GM18520 (cell line): ENCODE results near the gene PDE2A.

ENCODE experiments used
- ATAC-seq: cut with Tn5 transposase; IDR thresholded peaks from one replicate; pipeline ENCODE4 v1.9.1; 2021; ENCODE audit not compliant: unreplicated experiment

The PDE2A gene

DNA sequence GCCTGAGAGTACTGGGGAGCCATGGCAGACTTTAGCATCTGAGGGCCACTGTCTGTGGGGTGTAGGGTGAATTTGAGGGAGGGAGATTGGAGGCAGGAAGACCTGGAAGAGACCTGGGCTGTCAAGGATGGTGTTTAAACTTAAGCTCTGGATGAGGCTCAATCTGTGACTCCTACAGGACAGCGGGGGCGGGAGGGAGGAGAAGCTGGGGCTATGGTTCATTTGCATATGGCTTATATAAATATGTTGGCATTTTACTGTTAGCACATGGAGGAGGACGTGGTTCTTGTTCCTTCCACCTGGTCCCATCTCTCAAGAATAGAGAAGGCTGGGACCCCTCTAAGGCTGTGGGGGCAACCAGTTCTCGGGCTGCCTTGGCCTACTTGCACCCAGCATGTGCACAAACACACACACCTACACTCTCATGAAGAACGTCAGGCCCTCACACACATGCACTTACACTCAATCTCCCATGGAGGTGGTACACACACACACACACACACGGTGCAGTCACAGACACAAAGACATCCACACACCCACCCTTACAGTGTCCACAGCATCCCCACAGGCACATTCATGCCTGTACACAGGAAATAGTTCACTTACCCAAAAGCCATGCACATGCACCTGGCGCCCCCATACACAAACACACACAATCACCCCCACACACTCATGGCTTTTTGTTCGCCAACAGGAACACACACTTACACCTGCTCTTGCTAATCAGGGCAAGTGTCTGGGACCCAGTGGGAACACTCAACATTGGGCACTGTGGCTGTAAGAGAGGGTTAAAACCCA is 81.3 kb downstream of the PDE2A start:
- ATAC-seq, result no peak

DNA sequence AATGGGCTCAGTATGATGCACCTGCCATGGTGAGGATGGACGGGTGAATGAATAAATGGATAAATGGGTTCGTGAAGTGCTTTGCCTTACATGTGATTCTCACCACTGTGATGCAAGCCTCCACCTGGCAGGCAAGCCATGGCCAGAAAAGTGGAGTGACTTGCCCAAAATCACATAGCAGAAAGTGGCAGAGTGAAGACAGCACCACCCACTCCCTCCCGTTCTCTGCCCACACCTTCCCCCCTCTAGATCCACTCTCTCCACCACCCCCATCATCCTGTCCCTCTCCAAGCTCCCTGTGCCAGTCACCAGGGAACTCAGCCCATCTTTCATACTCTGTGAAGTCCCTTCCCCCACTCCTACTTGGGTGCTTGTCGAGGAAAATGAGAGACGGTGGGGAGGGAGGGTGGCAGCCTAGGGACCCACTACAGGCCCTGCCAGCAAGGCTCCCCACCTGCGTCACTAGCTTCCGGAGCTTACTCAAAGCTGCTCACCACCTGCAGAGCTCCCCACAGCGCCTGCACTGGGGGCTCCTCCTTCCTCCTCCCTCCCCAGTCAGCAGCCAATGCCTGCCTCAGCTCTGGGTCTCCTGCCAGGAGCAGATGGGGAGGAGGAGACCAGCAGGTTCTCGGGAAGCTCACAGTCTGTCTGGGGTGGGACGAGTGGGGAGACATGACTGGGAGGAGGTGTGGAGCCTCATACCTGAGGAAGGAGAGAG is 82.3 kb downstream of the PDE2A start:
- ATAC-seq, result no peak

DNA sequence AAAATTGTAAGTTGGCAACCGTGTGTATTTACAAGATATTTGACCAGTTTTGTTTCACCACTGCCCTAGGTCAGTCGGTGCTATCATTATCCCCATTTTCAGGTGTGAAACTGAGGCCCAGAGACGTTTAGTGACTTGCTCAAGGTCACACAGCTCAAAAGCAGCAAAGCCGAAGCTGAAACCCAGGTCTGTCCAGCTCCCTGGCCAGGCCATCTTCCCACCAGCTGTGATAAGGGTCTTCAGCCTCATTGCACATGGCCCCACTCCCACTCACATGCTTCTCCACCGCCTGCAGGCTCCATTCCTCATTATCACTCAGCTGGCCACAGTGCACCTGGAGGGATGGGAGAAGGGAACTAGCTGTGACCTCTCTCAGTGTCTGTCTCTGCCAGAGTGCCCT is 83.2 kb downstream of the PDE2A start:
- ATAC-seq, result no peak

DNA sequence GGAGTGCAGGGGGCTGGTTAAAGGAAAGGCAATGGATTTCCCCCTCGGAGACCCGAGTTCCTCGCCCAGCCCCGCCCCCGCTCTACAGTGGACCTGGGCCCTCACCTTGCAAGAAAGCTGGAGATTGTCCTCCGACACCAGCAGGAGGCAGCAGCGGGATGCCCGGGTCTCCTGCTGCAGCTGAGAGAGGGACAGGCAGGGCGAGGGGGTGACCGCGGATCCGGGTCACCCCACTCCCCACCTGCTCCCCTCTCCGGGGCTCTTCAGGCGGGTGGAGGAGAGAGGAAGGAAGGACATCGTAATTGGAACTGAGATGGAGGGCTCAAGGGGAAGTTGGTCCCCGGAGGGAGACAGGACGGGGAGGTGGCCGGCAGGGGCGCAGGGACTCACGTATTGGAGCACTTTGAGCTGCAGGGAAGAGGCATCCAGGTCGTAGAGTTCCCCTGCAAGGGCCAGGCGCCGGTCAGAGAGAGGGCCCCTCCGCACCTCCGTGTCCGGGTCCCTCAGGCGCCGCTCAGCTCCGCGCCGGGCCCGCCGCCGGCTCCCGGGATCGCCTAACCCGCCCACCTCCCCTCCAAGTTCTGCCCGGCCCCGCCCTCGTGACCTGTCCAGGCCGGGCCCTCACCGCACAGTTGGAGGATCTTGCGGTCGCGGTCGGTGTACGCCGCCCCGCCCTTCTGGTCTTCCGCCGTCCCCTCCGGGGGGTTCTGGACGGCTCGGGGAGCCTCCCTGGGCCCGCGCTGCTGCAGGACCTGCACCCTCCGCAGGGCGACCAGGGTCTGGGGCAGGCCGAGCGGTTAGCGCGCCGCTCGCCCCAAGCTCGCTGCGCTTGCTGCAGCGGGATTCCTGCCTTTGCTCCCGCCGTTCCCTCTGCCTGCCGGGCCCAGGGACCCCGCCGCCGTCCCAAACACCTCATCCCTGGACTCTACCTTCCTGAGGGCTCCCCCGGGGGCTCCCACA is 84.1 kb downstream of the PDE2A start:
- no peak for ATAC-seq

DNA sequence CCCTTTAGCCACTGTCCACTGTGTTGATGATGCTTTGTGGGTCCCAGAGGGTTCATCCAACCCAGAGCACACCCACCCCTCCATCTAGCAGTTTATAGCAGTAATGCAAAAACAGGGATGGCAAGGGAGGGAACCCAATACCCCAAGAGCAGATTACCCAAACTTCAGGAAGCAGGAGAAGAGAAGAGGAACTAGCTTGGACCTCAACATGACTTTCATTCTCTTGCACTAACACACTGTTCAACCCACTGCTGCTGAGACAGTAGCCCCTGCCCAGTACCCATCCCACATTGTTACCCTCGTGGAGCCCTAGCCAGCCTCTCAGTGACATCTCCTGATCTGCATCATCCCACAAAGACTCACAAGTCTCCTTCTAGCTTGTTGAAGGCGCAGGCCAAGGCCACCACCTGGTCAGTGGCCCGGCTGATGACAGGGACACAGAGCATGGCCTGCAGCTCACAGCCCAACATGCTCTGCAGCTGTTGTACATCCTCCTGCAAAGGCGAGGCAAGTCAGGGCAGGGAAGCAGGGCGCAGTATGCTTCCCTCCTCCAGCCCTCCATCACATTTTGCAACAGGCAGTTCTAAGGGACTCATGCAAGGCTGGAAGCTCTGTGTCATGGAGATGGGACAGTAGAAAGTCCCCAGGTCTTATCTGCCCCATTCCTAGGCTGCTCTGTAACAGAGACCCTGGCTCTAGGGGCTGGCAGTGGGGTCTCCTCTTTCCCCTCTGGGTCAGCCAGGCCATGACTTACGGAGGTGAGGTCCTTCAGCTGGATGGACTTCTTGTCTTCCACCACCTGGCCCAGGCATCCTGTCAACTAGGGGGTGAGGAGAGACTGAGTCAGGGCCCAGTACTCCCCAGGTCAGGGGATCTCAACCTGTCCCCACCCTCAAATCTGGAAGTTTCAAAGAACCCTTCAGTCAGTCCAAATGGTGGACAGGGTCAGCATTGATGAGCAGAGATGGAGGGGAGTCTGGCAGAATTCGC is 85.5 kb downstream of the PDE2A start:
- ATAC-seq, result no peak

DNA sequence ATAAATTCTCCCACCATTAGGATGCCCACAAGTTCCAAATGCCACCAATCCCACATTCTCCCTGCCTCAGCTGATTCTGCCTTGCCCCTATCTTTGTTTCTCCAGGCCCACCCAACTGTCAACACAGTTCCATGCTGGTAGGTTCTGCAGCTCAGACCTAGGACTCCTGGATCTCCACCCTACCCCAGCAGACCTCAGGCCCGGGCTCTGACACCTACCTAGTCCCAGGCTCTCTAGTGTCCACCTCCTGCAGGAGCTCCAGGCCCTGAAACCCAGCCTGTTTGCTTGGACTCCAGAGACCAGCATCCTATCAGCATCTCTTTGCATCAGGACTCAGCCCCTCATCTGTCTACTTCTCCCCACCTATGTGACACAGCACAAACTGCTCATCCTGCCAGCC is 86.5 kb downstream of the PDE2A start:
- ATAC-seq, result no peak

DNA sequence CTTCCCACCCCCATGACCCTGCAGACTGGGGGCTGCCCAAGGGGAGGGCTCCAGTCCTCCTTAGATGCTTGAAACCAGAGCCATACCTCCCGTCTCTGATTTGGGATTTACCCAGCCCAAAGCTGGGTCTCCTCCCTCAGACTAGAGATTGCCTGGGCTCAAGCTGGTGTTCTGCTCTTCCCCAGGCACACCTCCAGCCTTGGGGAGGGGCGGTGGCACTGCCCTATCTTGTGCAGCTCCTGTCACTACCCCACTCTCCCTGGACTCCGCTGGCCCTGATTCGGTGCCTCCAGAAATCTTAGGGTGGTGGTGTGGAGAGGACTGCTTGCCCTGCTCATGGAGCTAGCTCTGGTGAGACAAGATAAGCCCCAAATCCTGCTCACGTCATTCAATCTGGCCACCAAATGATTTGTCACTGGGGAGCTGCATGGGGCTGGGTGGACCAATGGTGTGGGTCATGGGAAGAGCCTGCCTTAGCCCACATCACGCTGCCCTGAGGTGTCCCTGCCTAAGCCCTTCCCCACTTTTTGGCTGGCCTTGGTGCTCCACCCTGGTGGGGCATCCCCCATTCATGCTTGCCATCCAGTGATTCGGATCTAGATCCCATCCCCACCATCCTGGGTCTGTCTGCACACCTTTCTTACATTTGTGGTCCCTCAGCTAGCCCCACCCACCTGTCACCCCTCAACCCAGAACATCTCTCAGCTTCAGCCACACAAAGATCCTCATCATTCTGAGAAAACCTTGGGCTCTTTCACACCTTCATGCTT is 87.7 kb downstream of the PDE2A start:
- no peak for ATAC-seq

DNA sequence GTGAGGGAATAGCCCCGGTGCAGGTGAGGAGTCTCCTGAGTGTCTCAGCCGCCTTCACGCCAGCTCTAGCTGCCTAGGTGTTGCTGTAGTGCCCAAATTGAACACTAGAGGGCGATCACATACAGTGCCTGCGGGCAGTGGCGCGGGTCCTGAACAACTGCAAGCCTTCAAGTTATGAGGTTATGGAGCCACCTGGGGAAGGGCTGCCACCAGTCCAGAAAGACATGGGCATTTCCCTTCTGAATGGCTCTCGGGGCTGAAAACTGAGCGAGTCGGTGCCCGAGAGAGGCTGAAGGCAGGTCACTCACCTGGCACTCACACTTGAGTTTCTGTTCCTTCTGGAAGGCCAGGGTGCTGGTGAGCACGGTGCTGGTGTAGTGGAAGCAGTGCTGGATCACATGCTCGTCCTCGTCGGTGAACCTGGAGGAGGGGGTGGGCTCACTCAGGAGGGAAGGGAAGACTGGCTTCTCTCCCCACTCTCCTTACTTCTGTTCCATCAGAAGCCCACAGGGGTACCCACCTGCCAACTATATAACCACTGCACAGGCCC is 88.4 kb downstream of the PDE2A start:
- ATAC-seq, result no peak

DNA sequence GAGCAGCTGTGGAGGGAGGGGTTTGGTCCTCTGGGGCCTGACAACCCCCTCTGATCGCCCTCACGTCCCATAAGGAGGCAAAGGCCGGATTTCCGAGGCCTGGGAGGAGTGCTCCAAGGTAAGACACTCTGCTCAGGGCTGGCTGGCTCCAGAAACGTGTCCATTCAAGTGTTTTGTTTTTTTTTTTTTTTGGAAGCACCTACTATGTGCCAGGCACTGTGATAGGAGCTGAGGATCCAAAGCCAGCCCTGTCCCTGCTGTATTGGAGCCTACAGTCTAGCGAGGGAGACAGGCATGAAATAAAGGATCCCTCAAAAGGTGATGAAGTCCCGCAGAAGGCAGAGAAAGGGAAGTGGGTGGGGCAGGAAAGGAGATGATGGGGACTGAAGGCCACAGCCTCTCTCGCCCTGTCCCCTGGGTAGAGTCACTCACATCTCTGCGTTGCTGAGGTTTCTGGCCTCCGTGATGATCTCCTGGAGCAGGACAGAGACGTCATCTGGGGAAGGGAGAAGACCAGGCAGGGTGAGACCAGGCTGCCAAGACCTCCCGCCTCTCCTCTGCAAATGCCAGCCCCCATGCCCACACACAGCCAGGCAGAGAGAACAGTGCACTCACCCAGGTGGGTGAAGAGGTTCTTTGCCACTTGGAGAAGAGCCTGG is 89.2 kb downstream of the PDE2A start:
- ATAC-seq, result no peak

DNA sequence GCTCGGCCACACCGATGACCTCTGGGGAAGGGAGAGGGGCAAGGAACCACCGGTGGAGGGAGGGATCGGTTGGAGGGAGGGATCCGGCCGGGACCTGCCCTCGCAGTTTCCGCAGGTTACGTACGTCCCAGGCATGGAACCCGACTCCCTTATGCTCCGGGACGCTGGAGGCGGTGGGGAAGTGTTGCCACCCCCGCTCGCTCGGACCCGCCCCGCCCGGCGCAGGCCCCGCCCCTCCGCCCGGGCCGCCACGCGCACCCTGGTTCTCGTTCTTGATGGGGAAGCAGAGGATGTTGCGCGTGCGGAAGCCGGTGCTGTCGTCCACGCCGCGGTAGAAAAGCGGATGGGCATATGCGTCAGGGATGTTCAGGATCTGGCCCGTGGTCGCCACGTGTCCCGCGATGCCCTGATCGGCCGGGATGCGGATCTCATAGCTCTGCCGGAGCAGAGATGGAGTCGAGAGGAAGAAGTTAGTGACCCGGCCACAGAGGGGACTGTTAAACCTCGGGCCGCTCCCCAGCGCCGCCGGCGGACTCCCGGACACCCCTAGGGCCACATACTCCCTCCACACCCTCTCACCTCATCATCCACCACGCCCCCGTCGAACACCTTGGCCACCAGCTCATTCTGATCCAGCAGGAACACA is 89.8 kb downstream of the PDE2A start:
- no peak for ATAC-seq

DNA sequence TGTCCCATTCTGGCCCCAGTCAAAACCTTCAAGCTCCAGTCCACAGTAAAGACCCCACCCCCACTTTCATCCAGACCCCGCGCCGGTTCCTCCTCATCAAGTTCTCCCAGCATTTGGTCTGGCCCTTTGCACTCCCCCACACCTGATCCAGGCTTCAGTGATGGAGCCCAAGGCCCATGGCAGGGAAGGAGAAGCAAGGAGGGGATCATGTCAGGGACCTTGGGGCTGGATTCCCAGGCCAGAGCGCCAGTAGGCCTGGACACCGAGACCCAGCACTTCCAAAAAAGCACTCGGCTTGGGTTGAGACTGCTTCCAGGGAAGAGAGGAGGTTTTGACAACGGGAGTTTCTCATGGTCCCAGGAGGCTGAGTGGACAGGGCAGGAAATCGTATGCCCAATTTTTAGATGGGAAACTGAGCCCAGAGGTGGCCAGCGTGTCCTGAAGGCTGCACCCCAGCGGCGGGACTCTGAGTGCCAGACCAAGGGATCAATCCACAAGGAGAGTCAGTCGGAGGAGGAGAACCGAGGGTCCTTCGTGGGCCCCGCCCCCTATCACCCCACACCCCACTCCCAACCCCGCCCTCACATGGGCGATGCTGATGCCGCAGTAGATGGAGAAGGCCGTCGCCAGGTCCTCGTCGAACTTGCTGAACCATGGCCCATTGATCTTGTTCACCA is 90.5 kb downstream of the PDE2A start:
- no peak for ATAC-seq

DNA sequence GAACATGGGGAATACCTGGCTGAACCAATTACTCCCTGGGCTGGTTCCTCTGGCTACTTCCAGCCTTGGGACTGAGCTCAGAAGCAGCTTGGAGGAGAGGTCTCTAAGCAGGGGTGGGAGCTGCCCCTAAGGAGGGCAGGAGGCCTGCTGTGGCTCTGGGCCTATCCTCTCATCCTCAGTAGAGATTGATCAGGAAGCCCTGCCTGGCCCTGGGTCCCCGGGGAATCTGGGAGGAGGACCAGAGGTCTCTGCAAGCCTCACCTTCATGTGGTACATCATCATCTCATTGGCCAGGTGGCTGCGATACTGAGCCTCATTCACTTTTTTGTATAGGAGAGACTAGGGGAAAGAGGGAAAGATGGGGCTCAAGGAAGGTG is 91.1 kb downstream of the PDE2A start:
- ATAC-seq, result no peak

DNA sequence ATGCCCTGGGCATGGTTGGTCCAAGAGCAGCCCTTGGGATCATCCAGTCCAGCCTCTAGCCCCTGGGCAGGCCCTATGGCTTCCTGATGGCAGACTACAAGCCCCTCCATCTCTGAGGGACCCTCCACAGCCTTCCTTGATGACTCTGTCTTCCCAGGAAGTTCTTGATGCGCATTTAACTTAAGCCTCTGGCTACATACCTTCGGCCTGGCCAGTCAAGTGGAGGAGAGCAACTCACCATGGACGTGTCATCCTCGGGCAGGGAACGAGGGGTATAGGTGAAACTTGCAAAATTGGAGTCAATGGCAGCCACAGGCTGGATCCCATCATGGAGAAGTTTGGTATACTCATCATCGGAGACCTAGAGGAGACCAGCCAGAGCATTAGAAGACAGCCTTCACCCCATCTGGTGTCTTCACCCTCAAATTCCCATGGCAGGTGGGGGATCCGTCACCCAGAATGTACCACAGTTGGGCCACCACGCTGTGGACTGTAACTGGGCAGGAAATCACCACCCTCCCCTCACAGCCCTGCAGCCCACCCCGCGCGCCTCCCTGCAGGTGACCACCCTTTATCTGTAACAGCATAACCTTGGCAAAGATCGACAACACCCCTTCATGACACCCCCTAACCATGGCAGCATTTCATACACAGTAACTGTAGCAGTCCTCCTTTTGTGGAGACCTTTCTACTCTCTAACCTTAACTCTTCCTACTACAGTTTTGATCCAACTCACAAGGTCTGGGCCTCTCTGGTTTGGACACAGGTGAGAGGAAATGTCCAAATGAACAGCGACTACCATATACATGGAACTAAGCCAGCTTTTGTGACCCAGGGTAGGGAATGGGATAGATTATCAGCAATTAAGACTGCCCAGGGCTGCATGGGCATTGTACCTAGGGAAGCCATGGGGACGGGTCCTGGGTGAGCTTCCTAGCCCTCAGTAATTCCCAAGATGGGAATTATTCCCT is 91.7 kb downstream of the PDE2A start:
- ATAC-seq, result no peak

DNA sequence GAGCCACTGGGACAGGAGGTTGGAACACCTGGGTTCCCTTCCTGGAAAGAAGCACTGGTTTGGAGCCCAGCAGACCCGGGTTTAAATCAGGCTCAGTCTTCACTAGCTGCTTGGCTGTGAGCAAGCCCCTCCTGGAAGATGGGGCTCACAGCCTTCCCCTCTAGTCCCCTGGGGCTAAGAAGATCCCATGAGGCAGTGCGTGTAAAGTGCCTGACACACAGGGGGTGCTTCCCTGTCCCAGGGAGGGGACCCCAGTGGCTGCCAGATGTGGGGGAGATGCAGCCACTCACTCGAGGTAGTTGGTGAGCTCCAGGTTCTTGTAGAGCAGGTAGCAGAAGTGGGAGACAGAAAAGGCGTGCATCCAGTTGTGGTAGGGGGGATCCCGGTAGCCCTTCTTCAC is 93.2 kb downstream of the PDE2A start:
- no peak for ATAC-seq

DNA sequence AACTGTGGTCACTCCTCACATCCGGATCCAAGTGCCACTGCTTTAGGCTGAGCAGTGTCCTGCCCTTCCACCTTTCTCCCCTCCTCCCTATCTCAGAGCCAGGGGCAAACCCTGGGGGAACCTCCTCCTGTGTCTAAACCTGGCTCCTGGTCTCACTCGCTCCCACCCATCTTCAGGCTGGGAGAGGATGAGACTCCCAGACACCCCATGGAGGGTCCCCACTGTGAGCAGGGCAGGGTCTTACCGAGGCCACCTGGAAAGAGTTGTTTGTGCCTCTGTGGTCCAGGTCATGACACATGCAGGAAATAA is 93.6 kb downstream of the PDE2A start:
- no peak for ATAC-seq

DNA sequence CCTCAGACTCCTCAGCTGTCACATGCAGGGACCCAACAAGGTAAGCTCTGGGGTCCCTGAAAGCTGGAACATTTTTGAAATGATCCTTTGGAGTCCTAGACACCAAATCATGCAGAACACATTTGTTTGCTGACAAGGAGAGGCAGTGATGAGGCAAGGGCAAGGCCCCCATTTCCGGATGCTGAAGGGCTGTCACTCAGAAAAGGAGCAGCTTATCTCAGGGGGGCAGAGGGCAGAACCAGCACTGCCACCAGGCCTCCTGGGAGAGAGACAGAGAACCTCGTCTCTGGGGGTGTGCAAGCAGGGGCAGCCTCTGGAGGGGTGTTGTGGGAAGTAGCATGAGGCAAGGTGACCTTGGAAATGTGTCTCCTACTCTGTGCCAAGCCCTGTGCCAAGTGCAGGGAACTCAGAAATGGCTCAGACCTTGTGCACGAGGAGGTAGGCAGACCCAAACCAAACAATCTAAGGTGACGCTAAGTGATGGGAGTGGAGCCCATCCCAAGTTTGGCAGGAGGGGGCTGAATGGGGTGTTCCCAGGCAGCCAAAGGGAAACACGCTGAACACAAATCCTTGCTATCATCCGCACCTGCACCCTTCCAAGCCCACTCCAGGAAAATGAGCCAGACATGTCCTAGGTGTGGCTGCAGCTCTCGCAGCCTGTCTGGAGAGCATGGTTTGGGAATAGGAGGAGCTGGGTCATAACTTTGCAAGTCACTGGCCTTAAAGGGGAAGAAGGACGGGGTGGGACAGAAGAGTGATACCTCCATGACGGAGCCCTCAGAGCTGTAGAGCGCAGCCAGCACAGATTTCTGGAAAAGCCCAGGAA is 94.2 kb downstream of the PDE2A start:
- no peak for ATAC-seq
